Astrocyte (in vitro differentiated cells and primary cell): ENCODE measurements around the gene SLC38A6.

ENCODE experiments used
- CTCF ChIP-seq: IDR thresholded peaks from 2 replicates; pipeline ENCODE4 v1.5.1; 2011; ENCODE audit warnings: low read depth, mild to moderate bottlenecking, inconsistent platforms, low read length, moderate library complexity; ENCODE audit not compliant: insufficient read depth
- EZH2 ChIP-seq: IDR thresholded peaks from 2 replicates; pipeline ENCODE4 v1.6.1; 2012; ENCODE audit warnings: mild to moderate bottlenecking, low read length, inconsistent platforms; ENCODE audit not compliant: insufficient read depth

DNA sequence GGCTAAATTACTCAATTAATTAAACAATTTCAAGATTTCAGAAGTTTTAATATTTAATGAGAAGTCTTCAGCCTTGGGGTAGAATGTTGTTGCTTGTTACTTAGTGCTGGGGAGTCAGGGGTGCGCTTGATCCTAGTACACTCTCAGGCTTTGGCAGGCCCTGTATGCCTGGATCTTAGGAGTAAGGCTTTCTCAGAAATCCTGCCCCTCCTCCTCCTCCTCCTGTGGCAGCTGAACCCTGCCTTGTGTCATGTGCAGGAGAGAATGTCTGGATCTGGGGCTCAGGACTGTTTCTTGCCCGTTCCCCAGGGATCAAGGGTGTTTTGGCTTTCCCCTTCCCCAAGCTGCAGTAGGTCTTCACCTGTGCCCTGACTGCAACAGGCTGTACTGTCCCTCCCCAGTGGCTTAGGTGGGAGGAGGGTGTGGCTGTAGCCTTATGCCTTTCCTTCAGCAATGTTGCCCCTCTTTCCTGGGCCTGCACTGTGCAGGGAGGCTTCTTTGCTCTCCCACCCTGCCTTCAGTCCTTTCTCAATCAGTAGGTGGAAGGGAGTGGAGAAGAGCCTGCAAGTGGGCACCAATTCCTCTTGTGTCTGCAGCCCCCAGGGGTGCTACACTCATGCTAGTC, 108.2 kb downstream of the SLC38A6 start:
- TF ChIP-seq CTCF: no peak
- no peak for TF ChIP-seq EZH2
